NCI-H1694 (cell line): ENCODE data around the gene MBD3L4.
"Not testable (repeated sequence)": the region's sequence is repeated elsewhere in the genome, so short reads cannot be mapped to it uniquely, and the experiment has no call there.

Experiments used
- DNase-seq: peaks from one replicate; lab custom pipeline; 2025; lab: John Stamatoyannopoulos, UW

Gene MBD3L4

DNA sequence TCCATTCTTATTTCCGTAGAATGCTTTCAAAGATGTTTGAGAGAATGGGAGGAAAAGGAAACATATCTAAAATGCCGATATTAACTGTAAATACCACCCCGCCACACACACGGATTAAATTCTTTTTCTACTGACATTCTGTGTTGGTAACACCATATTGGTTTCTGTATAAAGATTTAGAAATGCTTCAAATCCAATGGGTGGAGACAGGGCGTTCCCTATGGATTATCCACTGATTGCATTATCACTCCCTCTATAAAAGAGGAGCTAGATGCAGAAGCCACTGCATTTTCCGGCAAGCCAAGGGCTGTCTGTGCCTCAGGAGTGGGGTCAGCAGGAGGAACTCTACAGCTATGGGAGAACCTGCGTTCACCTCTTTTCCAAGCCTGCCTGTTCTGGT is 9.0 kb upstream of the MBD3L4 start, which contains the start of gene MBD3L2:
Gene MBD3L2 (plus strand): TSS at position 301 of the 400 bp plus-strand sequence. CDS start 53 bp downstream, at position 354.
- DNase-seq = not testable (repeated sequence)

DNA sequence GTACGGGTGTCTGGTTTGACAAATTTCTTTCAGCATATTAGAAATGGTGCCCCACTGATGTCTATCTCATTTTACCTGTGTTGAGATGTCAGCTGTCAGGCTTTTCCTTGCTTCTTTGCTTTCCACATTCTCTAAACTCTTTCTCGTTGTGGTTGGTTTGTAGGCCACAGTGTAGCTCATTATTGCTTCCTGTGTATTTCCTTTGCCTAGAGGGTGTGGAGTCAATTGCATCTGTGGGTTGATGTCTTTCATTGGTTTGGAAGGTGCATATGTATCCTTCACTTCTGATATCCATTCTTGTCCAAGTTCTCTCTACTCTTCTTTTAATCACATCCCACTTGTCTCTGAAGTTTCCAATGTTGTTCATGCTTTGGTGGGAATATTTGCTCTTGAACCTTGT is 1.6 kb upstream of the MBD3L4 start:
- DNase-seq = not testable (repeated sequence)

DNA sequence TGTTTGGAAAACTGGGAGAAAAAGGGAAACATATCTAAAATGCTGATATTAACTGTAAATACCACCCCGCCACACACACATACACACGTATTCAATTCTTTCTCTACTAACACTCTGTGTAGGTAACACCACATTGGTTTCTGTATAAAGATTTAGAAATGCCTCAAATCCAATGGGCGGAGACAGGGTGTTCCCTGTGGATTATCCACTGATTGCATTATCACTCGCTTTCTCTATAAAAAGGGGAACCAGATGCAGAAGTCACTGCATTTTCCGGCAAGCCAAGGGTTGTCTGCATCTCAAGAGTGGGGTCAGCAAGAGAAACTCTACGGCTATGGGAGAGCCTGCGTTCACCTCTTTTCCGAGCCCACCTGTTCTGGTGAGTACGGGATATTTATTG is 9.7 kb downstream of the MBD3L4 start, which contains the start of gene MBD3L5:
Gene MBD3L5 (plus strand): TSS at position 301 of the 400 bp plus-strand sequence. CDS start 34 bp downstream, at position 335.
- DNase-seq = not testable (repeated sequence)

DNA sequence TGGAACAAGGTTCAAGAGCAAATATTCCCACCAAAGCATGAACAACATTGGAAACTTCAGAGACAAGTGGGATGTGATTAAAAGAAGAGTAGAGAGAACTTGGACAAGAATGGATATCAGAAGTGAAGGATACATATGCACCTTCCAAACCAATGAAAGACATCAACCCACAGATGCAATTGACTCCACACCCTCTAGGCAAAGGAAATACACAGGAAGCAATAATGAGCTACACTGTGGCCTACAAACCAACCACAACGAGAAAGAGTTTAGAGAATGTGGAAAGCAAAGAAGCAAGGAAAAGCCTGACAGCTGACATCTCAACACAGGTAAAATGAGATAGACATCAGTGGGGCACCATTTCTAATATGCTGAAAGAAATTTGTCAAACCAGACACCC is 11.2 kb downstream of the MBD3L4 start:
- DNase-seq = not testable (repeated sequence)

DNA sequence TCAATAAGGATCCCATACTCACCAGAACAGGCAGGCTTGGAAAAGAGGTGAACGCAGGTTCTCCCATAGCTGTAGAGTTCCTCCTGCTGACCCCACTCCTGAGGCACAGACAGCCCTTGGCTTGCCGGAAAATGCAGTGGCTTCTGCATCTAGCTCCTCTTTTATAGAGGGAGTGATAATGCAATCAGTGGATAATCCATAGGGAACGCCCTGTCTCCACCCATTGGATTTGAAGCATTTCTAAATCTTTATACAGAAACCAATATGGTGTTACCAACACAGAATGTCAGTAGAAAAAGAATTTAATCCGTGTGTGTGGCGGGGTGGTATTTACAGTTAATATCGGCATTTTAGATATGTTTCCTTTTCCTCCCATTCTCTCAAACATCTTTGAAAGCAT is 18.6 kb downstream of the MBD3L4 start, which contains the start of gene MBD3L2B:
Gene MBD3L2B (minus strand): TSS at position 101 of the 400 bp plus-strand sequence. CDS start 34 bp downstream, at position 67.
- not testable (repeated sequence) for DNase-seq

DNA sequence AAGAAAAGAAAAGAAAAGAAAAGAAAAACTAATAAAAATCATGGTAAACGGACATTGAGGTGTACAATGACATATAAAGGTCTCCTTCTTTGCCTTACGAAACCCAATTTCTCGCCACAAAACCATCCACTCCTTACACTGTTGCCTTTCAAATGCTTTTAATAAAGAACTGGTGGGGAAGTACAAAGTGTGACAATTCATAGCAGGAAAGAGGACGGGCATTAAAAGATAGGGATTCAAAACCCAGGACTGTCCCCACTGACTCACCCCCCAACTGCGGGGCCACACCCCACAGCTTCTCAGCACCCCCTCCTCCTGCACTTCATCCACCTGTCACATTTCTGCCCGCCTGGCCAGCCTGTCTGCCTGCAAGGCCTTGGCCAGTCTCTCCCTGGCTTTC is 21.2 kb downstream of the MBD3L4 start:
- no peak for DNase-seq

DNA sequence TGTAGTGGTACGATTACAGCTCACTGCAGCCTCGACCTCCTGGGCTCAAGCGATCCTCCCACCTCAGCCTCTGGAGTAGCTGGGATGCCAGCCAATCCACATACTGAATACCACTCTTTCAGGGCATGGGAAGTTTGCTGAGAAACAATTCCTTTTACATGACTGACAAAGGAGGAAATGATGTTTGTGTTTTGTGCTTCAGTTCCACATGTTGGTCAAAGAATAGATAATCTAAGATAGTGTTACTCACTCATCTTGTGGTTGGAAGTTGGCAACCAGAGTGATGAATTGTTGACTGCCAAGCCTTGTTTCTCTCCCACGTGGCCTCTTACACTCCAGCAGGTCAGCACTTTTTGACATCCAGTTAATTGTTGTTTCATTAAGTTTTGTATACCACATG is 26.3 kb downstream of the MBD3L4 start:
- DNase-seq = no peak

DNA sequence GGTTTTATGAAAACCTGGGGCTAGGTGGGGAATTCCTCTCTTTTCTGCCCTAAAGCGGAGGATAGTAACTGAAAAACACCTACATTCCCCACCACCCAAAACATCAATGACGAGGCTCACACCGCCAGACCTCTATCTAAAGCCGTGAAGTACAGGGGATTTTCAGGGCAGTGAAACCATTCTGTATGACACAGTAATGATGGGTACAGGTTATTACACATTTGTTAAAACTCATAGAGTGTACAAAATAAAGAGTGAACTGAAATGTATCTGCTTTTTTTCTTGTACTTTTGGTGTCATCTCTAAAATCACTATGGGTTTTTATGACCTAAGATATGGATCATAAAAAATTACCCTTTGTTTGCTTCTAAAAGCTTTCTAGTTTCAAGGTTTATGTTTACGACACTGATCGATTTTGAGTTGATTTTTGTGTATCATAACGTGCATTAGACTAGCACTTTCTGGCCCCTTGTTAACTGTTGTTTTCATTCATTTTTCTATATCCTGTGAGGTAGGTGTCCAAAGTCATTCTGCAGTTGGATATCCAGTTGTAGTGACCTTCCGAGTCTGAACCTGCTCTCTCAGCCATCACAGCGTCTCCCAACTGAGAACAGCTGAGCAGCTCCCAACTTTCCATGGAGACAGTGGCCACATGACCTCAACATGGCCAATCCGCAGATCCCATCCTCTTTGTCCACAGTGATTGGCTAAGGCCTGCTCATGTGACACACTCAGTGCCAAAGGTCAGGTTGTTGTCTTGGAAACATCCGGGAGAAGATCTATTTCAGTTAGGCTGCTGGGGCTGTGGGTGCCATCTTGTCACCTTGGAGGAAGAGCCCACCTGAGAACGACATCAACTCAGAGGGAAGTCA is 29.0 kb downstream of the MBD3L4 start:
- DNase-seq = no peak

DNA sequence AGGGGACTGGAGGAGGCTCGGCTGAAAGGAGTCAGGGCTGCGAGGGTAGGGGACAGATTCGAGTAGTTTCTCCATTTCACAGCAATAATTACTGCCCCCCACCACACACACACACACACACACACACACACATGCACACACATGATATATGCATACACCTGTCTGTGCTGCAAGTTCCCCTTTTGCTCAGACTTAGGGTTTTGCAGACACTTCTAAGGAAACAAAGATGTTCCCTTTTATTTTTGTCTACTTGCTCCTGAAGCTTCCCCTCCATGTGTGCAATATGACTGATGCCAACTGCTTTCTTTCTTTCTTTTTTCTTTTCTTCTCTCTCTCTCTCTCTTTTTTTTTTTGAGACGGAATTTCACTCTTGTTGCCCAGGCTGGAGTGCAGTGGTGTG is 32.1 kb downstream of the MBD3L4 start:
- DNase-seq = no peak

DNA sequence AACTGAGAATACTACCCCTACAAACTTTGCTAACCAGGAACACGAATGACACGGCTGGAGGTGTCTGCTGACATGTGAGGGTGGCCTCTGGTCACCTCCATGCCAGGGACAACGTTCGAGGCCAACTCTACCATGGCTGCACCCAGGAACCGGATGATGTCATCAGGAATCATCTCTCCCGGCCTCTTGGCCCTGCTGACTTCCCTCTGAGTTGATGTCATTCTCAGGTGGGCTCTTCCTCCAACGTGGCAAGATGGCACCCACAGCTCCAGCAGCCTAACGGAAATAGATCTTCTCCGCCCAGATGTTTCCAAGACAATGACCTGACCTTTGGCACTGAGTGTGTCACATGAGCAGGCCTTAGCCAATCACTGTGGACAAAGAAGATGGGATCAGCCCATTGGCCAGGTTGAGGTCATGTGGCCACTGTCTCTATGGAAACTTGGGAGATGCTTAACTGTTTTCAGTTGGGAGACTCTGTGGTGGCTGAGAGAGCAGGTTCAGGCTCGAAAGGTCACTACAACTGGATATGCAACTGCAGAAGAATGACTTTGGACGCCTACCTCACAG is 33.8 kb downstream of the MBD3L4 start:
- DNase-seq = no peak

DNA sequence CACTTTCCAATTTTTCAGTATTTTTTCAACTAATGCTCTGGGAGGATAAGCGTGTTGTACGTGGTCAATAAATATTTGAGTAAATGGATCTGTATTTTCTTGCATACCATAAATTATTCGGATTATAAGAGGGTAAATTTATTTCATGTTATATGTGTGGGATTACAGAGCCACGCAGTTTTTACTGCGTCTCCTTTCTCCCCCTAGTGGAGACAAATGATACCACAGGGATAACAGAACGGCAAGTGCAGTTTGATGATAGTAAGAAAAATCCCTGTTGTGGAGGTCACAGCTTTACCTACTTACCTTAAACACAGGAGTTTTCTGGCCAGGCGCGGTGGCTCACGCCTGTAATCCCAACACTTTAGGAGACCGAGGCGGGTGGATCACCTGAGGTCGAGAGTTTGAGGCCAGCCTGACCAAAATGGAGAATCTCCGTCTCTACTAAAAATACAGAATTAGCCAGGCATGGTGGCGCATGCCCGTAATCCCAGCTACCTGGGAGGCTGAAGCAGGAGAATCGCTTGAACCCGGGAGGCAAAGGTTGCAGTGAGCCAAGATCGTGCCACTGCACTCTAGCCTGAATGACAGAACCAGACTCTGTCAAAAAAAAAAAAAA is 35.6 kb downstream of the MBD3L4 start:
- no peak for DNase-seq

DNA sequence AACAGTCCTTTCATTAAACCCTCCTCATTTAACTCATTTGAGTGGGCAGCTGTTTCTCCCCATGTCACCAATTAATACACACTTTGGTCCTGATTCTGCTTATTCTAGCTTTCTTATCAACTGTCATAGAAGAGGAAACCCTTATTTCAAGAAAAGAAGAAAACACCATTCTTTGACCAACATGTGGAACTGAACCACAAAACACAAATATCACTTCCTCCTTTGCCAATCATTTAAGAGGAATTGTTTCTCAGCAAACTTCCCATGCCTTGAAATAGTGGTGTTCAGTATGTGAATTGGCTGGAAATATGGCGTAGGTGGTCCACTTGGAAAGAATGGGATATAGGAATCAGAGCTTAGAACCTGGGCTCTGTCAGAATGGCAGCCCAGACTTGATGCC is 39.2 kb downstream of the MBD3L4 start:
- no peak for DNase-seq

DNA sequence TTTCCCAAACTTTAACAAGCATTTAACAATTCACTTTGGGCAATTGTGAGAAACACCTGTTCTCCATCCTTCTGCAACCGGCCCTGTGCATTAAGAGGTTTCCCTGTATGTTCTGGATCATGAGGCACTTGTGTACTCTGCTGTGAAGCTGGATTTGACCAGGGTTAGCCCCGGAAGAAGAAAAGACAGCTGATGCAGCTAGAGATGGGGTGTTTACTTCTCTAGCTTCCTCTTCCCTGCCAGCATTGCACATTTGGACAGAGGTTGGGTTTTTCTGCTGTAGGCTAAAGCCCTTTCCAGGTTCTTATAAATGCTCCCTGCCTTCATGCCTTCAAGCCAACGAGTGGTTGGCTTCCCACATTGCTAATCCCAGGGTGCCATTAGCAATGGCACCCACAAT is 39.6 kb downstream of the MBD3L4 start:
- DNase-seq = no peak

DNA sequence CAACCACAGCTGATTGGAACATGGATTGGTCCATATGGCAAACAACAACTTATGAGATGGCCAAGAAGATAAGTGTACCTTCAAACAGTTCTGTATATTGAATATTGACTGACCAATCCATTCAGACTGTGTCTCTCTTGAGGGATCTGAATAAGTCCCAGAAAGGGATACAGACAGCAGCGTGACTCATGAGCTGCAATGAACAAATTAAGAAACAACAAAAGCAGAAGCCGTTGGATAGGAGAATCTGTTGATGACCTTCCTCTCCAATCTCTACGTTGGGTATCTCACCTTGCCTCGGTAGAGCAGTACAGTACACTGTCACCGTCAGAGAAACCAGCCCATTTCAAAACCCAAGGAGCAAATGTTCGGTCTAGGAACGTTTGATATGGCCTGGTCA is 40.0 kb downstream of the MBD3L4 start:
- no peak for DNase-seq

DNA sequence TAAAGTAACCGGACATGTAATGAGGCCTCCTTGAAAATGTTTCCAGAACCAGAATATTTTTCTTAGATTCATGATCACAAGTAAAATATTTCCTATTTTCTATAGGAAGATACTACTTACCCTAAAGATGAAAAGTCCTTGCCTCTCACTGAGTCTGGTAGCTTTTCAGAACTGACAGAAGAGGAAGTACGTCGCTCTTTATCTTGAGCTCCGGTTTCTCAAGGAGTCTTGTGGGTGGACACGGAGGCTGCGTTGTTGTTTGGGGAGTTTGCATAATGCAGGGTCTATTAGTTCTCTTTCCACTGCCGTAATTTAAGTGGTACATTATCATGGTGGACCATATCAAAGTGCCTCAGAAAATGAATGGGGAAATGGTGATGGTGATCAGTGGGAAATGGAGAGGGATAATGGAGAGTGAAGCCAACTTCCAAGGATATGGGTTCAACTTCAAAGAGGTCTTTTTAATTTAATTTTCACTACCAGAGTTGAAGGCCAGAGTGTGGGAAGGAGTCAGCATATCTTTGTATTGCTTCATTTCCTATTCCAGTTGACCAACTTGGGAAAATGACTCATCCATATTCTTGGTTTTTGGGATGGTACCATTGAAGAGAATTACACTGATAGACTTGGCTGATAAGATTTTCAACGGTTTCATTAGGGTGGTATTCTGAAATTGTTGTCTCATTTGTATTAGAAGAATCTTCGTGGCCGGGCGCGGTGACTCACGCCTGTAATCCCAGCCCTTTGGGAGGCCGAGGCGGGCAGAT is 42.1 kb downstream of the MBD3L4 start:
- no peak for DNase-seq

DNA sequence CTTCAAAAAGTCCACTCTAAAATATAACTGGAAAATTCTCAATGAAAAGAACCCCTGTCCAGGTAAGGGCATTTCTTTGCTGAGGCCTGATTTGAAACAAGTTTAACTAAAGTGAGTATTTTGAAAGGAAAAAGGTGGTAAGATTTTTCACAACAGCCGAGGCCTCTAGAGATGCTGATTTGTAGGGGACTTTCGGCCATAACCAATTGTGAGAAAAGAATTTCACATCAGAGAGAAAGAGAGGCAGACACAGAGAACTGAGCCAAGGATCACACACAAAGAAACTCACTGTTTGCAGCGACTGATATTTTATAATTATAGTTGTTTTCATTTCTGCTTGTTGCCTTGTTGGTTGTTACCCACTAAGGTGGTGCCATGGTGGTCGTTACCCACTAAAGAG is 43.2 kb downstream of the MBD3L4 start:
- no peak for DNase-seq

DNA sequence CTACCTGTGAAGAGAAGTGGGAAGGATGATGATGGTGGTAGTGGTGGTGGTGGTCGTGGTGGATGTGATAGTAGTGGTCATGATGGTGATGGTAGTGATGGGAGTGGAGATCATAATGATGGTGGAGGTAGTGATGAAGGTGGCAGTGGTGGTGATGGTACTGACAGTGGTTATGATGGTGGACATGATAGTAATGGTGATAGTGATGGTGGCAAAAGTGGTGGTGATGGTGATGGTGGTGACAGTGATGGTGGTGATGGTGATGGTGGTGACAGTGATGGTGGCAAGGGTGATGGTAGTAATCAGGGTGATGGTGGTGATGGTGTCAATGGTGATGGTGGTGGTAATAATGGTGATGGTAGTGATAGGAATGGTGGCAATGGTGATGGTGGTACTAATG is 44.9 kb downstream of the MBD3L4 start:
- DNase-seq = no peak

DNA sequence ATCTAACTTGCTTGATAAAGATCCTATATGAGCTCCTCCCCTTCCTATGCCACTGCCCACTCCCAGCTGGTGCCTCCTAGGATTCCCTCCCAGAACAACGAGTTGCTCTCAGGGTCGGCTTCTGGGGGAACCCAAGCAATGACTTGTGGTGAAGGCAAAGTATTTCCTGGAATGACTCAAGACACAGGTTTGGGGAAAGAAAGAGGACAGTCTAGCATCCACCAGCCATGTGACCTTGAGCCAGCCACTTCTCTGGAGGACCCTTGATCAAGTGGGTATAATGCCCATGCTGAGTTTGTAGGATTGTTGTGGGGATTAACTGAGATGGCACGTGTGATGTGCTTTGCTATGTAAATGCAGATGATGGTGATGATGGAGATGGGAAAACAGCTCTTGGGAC is 51.7 kb downstream of the MBD3L4 start:
- DNase-seq = no peak

DNA sequence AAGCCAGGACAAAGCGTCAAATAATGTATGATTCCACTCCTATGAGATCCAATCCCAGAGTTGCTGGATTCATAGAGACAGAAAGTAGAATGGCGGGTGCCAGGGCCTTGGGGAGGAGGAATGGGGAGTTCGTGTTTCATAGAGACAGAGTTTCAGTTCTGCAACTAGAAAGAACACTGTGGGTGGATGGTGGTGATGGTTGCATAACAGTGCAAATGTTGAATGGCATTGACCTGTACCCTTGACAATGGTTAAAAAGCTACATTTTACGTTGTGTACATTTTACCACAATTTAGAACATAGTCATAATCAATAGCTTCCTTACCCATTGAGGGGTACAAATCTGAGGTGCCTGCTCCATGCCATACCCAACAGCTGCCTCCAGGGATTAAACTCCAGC is 52.1 kb downstream of the MBD3L4 start:
- no peak for DNase-seq
